ENCODE data around the gene FIGLA. TPM values are rescaled to one million over a fixed set of nuclear protein-coding genes. Genes with fewer than 3 reads are reported as not detected.
A peak's percentile ranks its signal among the peaks of the same experiment; 100 is the strongest.

FIGLA gene
- not detected for total RNA-seq (ENCODE audit: unreplicated experiment)
- long read RNA-seq, result 0 reads

DNA sequence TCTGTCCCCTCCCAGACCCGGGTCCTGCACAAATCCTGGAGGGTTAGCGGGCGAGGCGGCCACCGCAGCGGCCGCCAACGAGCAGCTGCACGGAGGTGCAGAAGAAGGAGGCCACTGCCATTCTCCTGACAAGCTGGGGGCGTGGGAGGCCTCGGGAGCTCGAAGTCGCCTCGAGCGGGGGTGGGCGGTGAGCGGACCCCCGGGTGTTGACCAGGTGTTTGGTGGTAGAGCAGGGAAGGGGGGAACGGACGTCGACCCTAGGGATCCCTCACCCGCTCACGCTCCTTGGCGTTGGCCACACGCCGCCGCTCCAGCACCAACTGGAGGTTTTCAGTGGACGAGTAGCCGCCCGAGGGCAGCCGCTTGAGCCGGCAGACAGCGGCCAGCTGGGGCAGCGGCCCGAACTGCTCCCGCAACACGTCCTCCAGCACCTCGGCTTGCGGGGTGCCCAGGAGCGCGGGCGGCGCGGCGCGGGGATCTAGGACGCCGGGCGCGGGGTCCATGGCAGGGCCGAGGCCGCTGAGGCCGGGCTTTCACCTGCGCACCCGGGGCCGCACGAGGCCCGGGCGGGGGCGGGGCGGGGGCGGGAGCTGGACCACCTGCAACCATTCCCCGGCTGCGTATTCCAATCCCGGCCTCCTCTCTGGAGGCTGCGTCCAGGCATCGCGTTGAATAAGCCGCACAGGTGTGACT is at the start of gene FIGLA:
FIGLA (minus strand) TSS at position 508 of the 693 bp plus-strand sequence; CDS start at position 503, 5 bp downstream.
- TF ChIP-seq, protein P1, sequence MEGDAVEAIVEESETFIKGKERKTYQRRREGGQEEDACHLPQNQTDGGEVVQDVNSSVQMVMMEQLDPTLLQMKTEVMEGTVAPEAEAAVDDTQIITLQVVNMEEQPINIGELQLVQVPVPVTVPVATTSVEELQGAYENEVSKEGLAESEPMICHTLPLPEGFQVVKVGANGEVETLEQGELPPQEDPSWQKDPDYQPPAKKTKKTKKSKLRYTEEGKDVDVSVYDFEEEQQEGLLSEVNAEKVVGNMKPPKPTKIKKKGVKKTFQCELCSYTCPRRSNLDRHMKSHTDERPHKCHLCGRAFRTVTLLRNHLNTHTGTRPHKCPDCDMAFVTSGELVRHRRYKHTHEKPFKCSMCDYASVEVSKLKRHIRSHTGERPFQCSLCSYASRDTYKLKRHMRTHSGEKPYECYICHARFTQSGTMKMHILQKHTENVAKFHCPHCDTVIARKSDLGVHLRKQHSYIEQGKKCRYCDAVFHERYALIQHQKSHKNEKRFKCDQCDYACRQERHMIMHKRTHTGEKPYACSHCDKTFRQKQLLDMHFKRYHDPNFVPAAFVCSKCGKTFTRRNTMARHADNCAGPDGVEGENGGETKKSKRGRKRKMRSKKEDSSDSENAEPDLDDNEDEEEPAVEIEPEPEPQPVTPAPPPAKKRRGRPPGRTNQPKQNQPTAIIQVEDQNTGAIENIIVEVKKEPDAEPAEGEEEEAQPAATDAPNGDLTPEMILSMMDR (IDR thresholded peaks at IDR 0.05; ENCODE audit: partially characterized antibody, unreplicated experiment), result no peak
- H3K4me3 Mint-ChIP-seq (ENCODE audit: unreplicated experiment), result peak within 1 kb of the TSS; percentile 87
- peaks cover 10% of the 10 kb centered on the region for H3K4me1 Mint-ChIP-seq (ENCODE audit: low read depth, unreplicated experiment)
- peak; percentile 57 for DNase-seq
- peak within 1 kb of the TSS; percentile 62 for H3K27ac Mint-ChIP-seq (ENCODE audit: unreplicated experiment)
- H3K27me3 Mint-ChIP-seq (ENCODE audit: unreplicated experiment), result peaks cover 20% of the 10 kb centered on the region
- no peaks in the 10 kb centered on the region for H3K36me3 Mint-ChIP-seq (ENCODE audit: unreplicated experiment)
- H3K9me3 Mint-ChIP-seq (ENCODE audit: unreplicated experiment), result peaks cover 8% of the 10 kb centered on the region

DNA sequence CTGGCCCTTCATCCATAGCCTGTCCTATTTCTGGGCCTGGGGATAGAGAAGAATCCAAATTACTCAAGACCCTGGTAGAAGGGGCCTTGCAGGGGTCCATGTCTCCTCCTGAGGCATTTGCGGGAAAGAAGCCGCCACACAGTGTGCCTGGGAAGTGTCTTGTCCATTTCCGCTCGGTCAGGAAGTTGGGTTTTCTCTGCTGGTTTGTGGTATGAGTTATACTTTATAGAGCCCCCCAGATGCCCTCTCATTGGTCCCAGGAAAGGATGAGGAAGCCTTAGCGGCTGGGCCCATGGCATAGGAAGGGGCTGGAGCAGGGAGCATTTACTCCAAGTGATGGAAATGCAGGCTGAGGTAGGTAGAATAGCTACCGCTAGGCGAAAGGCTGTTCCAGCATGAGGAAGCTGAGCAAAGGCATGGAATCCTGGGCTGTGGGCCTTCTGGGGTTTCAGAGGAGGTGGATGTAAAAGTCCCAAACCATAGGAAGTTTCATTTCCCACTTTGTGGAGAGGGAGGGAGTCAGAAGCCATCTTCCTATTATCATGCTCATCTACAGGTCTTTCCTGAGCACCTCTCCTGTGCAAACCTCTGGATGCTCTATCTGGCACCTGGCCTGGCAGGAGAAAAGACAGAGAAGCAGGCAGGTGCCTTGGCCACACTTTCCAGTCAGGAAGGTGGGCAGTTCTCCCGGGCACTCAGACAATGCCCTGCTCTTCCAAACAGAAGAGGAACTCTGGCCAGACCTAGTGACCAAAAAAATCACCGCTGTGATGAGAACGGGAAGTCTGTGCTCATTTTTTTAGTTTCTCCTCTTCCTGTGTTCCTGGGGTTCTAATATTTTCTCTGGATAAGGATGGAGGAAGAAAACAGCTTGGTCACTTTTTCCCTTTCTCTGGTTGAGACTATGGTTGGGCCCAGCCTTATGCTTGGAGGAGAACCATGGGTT is 47.8 kb upstream of the FIGLA start:
- H3K36me3 Mint-ChIP-seq (ENCODE audit: unreplicated experiment), result peaks cover 16% of the 10 kb centered on the region
- no peak for DNase-seq
- H3K27ac Mint-ChIP-seq (ENCODE audit: unreplicated experiment), result no peak overlapping the region
- H3K27me3 Mint-ChIP-seq (ENCODE audit: unreplicated experiment), result peaks cover 4% of the 10 kb centered on the region
- peaks cover 3% of the 10 kb centered on the region for H3K9me3 Mint-ChIP-seq (ENCODE audit: unreplicated experiment)
- no peak overlapping the region for H3K4me3 Mint-ChIP-seq (ENCODE audit: unreplicated experiment)
- TF ChIP-seq, protein P1 (IDR thresholded peaks at IDR 0.05; ENCODE audit: partially characterized antibody, unreplicated experiment), result no peak
- no peaks in the 10 kb centered on the region for H3K4me1 Mint-ChIP-seq (ENCODE audit: low read depth, unreplicated experiment)

- TF ChIP-seq, protein P1 (IDR thresholded peaks at IDR 0.05; ENCODE audit: partially characterized antibody, unreplicated experiment), result no peak
- Mint-ChIP-seq H3K27me3 (ENCODE audit: unreplicated experiment) (peaks cover 4% of the 10 kb centered on the region), H3K9me3 (ENCODE audit: unreplicated experiment) (peaks cover 3% of the 10 kb centered on the region), H3K4me1 (ENCODE audit: low read depth, unreplicated experiment) (no peaks in the 10 kb centered on the region), H3K36me3 (ENCODE audit: unreplicated experiment) (peaks cover 11% of the 10 kb centered on the region), H3K27ac (ENCODE audit: unreplicated experiment) (no peak within 1 kb of the TSS), H3K4me3 (ENCODE audit: unreplicated experiment) (no peak within 1 kb of the TSS)
- DNase-seq, result no peak
These were observed 45.2 kb upstream of the FIGLA start, which contains the start of gene CD207 for GRCh38 chr2:70835643-70836042. Gene CD207 (minus strand): TSS chr2:70835816. CDS start chr2:70835776, 40 bp downstream.

- Mint-ChIP-seq H3K4me3 (ENCODE audit: unreplicated experiment) (no peak overlapping the region), H3K9me3 (ENCODE audit: unreplicated experiment) (peaks cover 3% of the 10 kb centered on the region), H3K36me3 (ENCODE audit: unreplicated experiment) (peaks cover 15% of the 10 kb centered on the region), H3K27ac (ENCODE audit: unreplicated experiment) (no peak overlapping the region), H3K4me1 (ENCODE audit: low read depth, unreplicated experiment) (no peaks in the 10 kb centered on the region), H3K27me3 (ENCODE audit: unreplicated experiment) (peaks cover 4% of the 10 kb centered on the region)
- DNase-seq, result no peak
- TF ChIP-seq, protein P1 (IDR thresholded peaks at IDR 0.05; ENCODE audit: partially characterized antibody, unreplicated experiment), result no peak
These were observed 44.4 kb upstream of the FIGLA start for GRCh38 chr2:70834881-70835280.
